ENCODE measurements around the gene DLEC1.

DLEC1 gene

DNA sequence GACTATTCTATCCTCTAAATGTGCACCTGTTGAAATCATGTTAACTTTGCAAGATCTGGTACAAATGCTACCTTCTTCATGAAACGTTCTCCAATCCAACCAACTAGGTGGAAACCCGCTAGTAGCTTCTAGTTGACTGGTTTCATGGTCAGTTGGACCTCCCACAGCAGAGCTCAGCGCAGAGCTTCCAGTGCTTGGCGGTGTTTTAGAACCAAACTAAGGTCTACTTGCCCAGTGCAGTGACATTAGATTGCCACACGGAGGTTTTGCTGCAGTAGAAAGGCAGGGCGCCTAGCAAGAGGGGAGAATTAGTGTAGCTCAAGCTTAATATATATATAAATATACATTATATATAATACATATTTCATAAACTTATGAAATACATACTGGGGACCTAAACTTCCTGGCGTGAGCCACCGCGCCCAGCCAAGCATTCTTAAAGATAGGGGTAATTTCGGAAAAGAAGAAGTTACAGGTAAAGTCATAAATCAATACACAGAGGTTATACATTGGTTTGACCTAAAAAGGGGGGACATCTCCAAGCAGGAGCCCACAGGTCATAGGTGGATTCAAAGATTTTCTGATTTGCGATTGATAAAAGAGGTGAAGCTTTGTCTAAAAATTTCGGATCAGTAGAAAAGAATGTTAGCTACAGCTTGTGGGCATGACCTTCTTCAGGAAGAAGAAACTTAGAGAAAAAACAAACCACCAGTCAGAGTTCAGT, 124.3 kb downstream of the DLEC1 start:
- DNase-seq = peak; percentile 44 to 59

- no peak for DNase-seq
Measured at GRCh38 chr3:38163841-38164642, 125.0 kb downstream of the DLEC1 start.

DNA sequence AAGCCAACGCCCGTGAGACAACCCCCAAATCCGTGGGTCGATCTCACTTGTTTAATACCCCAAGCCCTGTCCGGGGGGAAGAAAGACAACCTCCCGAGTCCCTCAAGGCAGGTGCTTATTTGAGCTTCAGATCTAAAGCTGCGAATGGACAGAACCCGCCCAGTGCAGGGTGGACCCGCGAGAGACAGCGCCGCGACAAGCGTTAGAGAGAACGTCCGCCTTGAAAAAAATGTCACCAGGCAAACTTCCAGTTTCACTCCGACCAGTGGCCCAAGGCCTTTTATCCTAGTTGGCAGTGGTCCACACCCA, 125.6 kb downstream of the DLEC1 start:
- no peak for DNase-seq

DNA sequence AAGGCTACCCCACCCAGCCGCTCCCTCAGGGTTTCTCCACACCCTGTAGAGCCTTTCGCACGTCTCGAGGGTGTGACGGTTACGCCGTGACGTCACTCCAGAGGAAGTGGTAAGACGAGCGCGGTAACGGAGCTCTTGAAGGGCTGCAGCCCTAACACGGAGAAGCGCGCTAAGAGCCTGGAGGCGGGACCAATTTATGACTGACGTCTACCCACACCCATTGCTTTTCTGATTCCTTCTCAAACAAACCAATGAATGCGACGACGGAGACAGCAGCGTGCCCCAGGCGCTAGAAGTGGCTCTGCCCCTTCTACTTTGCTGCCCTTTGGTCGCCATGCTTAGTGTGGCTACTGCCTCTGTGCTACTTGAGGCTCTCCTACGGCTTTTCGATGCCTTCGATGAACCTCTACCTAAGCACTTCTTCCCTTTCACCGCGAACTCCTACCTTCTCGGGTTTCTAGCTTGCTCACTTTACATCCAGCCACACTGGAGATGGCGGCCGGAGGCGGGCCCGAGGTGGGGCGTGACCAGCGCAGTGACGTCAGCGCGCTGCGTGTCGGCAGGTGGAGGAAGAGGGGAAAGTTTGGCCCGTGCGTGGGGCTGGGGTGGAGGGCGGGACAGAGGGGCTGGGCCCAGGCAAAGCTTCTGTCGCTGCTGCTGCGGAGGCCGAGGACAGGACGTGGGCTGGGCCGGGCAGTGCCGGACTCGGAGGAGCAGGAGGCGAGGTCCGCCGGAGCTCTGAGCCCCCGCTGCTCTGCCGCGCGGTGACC, 126.1 kb downstream of the DLEC1 start, which contains the start of gene OXSR1:
Gene OXSR1 (plus strand): TSS at position 586 of the 770 bp plus-strand sequence. CDS start 340 bp downstream, outside the sequence.
- peak; percentile 100 for DNase-seq

DNA sequence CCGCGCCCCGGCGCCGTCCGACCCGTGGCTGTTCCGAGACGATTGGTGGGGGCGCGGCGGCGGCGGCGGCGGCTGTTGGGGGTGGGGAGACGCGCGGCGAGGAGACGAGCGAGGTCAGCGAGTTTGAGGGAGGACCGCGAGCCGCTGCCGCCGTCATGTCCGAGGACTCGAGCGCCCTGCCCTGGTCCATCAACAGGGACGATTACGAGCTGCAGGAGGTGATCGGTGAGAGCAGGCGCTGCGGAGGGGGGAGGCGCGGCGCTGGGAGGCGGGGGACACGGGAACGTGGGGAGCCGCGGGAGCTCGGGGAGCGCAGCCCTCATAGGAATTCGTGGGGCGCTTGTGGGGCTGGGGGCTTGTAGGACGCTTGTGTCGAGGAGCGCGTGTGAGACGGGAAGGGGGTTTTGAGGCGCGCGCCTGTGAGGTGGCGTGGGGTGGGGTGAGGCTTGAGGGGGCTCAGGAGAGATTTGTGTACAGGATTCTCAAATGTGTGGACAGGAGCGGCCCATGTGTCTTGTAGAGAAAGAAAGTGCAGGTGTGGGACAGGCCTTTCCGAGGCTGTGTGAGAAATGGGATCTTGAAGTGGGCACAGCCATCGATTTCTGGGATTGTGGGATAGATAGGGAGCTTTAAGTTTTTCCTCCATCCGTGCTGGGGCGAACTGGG, 126.8 kb downstream of the DLEC1 start:
- DNase-seq = peak in 1 of 2 experiments; percentile 52

- DNase-seq = no peak
Measured at GRCh38 chr3:38167591-38167990, 128.6 kb downstream of the DLEC1 start.

DNA sequence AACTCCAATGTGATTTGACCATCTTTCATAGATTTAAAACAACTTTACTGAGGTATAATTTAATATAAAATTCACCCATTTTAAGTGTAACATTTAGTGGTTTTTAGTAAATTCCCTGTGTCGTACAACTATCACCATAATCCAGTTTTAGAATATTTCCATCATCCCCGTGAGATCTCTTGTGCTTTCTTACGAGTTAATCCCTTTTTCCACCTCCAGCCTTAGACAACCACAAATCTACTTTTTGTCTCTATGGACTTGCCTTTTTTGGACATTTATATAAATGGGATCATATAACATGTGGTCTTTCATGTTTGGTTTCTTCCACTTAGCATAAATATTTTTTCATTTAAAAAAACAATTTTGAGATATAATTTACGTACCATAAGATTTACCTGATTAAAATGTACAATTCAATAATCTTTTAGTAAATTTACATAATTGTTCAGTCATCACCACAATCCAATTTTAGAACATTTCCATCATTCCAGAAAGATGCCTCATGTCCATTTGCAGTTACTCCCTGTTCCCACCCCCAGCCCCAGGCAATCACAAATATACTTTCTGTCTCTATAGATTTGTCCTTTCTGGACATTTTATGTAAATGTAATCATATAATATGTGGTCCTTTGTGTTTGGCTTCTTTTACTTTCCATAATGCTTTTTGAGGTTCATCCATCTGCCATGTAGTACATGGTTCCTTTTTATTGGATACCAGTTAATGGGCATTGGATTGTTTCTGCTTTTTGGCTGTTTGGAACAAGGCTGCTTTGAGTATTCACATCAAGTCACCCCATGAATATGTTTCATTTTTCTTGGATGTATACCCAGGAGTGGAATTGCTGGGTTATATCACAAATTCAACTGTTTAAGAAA, 129.4 kb downstream of the DLEC1 start:
- DNase-seq = no peak

- no peak for DNase-seq
Measured at GRCh38 chr3:38169027-38169317, 130.0 kb downstream of the DLEC1 start.

DNA sequence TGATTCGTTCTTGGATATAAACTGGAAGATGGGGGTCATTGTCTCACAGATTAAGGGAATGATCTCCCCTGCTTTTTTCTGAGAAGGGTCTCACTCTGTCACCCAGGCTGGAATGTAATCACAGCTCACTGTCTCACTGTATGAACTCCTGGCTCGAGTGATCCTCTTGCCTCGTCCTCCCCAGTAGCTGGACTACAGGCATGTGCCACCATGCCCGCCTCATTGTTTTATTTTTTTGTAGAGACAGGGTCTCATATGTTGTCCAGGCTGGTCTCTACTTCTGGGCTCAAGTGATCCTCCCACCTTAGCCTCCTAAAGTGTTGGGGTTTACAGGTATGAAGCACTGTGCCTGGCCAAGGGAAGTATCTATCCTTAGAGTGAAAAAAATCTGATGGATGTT, 131.7 kb downstream of the DLEC1 start:
- no peak for DNase-seq

DNA sequence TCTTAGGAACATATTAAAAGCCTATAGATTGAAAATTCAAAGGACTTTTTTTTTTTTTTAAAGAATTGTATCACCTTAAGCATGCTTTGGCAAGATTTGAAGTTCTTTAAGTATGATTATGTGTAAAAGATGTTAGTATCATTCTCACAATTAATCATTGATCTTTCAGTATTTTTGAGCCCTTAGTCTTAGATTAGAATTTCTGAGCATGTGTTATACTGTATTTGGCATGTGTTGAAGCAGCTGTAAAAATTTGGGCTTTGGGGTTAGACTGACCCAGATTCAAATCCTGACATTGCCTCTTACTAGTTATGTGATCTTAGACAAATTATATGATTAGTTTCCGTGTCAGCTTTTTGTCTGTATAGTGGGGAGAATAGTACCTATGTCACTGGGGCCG, 132.6 kb downstream of the DLEC1 start:
- DNase-seq = no peak

All from AML-193 (cell line).